Measurements from ENCODE around the gene NFIX.

The NFIX gene

DNA sequence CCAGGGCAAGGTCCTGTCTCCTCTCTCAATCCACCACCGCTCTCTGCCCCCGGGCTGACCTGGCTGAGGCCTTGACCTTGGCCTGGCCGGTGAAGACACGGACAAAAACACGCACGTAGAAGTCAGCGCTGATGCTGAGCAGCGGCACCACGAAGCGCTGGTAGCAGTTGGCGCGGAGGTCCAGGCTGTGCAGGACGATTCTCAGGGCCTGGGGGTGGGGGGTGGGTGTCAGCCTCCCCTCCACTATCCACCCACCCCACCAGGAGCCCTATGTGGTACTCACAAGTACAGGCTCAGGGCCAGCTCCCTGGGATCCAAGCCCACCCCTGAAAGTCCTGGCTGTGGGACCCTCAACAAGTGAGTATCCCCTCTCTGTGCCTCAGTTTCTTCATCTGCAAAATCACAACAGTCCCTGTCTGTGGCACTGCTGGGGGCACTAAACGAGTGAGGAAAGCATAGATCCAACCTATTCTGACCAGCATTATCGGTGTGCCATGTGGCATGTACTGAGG is 114.9 kb downstream of the NFIX start:
- Histone ChIP-seq H3K36me3 (ENCODE audit: control insufficient read depth, insufficient read depth, low read length) (peaks cover 61% of the 10 kb centered on the region), H3K4me3 (ENCODE audit: low read depth, low read length) (no peak overlapping the region), H3K9ac (ENCODE audit: low read depth, low read length) (no peak overlapping the region)

GRCh38 chr19:13112555-13112954 is 117.3 kb downstream of the NFIX start:
- Histone ChIP-seq H3K36me3 (ENCODE audit: control insufficient read depth, insufficient read depth, low read length) (peaks cover 57% of the 10 kb centered on the region), H3K9me3 (ENCODE audit: control insufficient read depth, insufficient read depth, low read length) (no peaks in the 10 kb centered on the region), H3K27ac (ENCODE audit: low read depth, low read length) (no peak overlapping the region), H3K4me3 (ENCODE audit: low read depth, low read length) (no peak overlapping the region), H3K27me3 (ENCODE audit: control insufficient read depth, insufficient read depth, low read length) (no peaks in the 10 kb centered on the region), H3K9ac (ENCODE audit: low read depth, low read length) (no peak overlapping the region), H3K4me1 (ENCODE audit: control insufficient read depth, insufficient read depth, low read length) (no peaks in the 10 kb centered on the region)

More for the DNA sequence above, 114.9 kb downstream of the NFIX start:
- H3K27ac ChIP-seq (ENCODE audit: low read depth, low read length): no peak overlapping the region
- H3K4me1 ChIP-seq (ENCODE audit: control insufficient read depth, insufficient read depth, low read length): no peaks in the 10 kb centered on the region
- H3K27me3 ChIP-seq (ENCODE audit: control insufficient read depth, insufficient read depth, low read length): no peaks in the 10 kb centered on the region
- no peaks in the 10 kb centered on the region for H3K9me3 ChIP-seq (ENCODE audit: control insufficient read depth, insufficient read depth, low read length)

- H3K27ac ChIP-seq (ENCODE audit: low read depth, low read length): peak overlapping the region; percentile 97
- peak overlapping the region; percentile 84 for H3K4me3 ChIP-seq (ENCODE audit: low read depth, low read length)
- no peaks in the 10 kb centered on the region for H3K27me3 ChIP-seq (ENCODE audit: control insufficient read depth, insufficient read depth, low read length)
- peaks cover 40% of the 10 kb centered on the region for H3K36me3 ChIP-seq (ENCODE audit: control insufficient read depth, insufficient read depth, low read length)
- H3K9ac ChIP-seq (ENCODE audit: low read depth, low read length): peak overlapping the region; percentile 85
- H3K4me1 ChIP-seq (ENCODE audit: control insufficient read depth, insufficient read depth, low read length): peaks cover 19% of the 10 kb centered on the region
- H3K9me3 ChIP-seq (ENCODE audit: control insufficient read depth, insufficient read depth, low read length): no peaks in the 10 kb centered on the region
Observed at GRCh38 chr19:13115936-13116281, 120.6 kb downstream of the NFIX start.

GRCh38 chr19:13116282-13117175 is 121.3 kb downstream of the NFIX start, which contains the start of gene TRMT1:
Gene TRMT1, minus strand, starts transcription at chr19:13116740. Its CDS starts 341 bp downstream, at chr19:13116399.
- Histone ChIP-seq H3K9ac (ENCODE audit: low read depth, low read length) (peak within 1 kb of the TSS; percentile 85), H3K9me3 (ENCODE audit: control insufficient read depth, insufficient read depth, low read length) (no peaks in the 10 kb centered on the region), H3K27ac (ENCODE audit: low read depth, low read length) (peak within 1 kb of the TSS; percentile 97), H3K27me3 (ENCODE audit: control insufficient read depth, insufficient read depth, low read length) (no peaks in the 10 kb centered on the region), H3K36me3 (ENCODE audit: control insufficient read depth, insufficient read depth, low read length) (peaks cover 42% of the 10 kb centered on the region), H3K4me1 (ENCODE audit: control insufficient read depth, insufficient read depth, low read length) (peaks cover 24% of the 10 kb centered on the region), H3K4me3 (ENCODE audit: low read depth, low read length) (peak within 1 kb of the TSS; percentile 84)

GRCh38 chr19:13117176-13117771 is 122.0 kb downstream of the NFIX start:
- Histone ChIP-seq H3K4me1 (ENCODE audit: control insufficient read depth, insufficient read depth, low read length) (peaks cover 30% of the 10 kb centered on the region), H3K9me3 (ENCODE audit: control insufficient read depth, insufficient read depth, low read length) (no peaks in the 10 kb centered on the region), H3K27ac (ENCODE audit: low read depth, low read length) (peak overlapping the region; percentile 97), H3K9ac (ENCODE audit: low read depth, low read length) (peak overlapping the region; percentile 85), H3K36me3 (ENCODE audit: control insufficient read depth, insufficient read depth, low read length) (peaks cover 44% of the 10 kb centered on the region), H3K27me3 (ENCODE audit: control insufficient read depth, insufficient read depth, low read length) (no peaks in the 10 kb centered on the region), H3K4me3 (ENCODE audit: low read depth, low read length) (peak overlapping the region; percentile 84)

DNA sequence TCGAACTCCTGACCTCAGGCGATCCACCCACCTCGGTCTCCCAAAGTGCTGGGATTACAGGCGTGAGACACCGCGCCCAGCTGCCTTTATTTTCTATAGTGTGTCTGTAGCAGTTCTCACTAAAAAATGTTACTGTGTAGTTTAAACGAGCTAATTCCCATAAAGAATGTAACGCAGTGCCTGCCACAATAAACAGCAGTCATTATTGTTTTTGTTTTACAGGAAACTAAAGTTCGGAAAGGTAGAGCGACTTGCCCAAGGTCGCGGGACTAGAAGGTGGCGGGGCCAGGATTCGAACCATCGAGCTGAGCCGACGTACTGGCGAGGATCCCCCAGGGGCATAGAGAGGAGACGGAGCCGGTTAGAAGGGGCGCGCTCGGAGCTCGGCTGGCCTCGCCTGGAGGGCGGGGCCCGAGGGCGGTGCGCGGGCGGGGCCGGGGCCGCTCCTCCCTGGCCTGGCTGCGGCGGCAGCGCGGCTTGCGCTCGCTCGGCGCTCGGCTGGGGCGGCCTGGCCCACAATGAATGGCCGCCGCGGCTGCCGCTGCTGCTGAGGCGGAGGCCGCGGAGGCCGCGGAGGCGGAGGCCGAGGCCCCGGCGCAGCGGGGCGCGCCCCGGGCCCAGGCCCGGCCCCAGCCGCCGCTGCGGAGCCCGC is 122.6 kb downstream of the NFIX start, which contains the start of gene NACC1:
NACC1 (plus strand) TSS at position 493 of the 652 bp plus-strand sequence. CDS start 16,944 bp downstream, outside the sequence.
- H3K4me3 ChIP-seq (ENCODE audit: low read depth, low read length): peak within 1 kb of the TSS; percentile 86
- H3K9ac ChIP-seq (ENCODE audit: low read depth, low read length): peak within 1 kb of the TSS; percentile 97
- H3K27ac ChIP-seq (ENCODE audit: low read depth, low read length): peak within 1 kb of the TSS; percentile 98
- H3K36me3 ChIP-seq (ENCODE audit: control insufficient read depth, insufficient read depth, low read length): peaks cover 40% of the 10 kb centered on the region
- no peaks in the 10 kb centered on the region for H3K9me3 ChIP-seq (ENCODE audit: control insufficient read depth, insufficient read depth, low read length)
- H3K4me1 ChIP-seq (ENCODE audit: control insufficient read depth, insufficient read depth, low read length): peaks cover 30% of the 10 kb centered on the region
- H3K27me3 ChIP-seq (ENCODE audit: control insufficient read depth, insufficient read depth, low read length): no peaks in the 10 kb centered on the region

GRCh38 chr19:13118424-13119193 is 123.3 kb downstream of the NFIX start:
- Histone ChIP-seq H3K4me3 (ENCODE audit: low read depth, low read length) (peak overlapping the region; percentile 86), H3K9me3 (ENCODE audit: control insufficient read depth, insufficient read depth, low read length) (no peaks in the 10 kb centered on the region), H3K27me3 (ENCODE audit: control insufficient read depth, insufficient read depth, low read length) (no peaks in the 10 kb centered on the region), H3K9ac (ENCODE audit: low read depth, low read length) (peak overlapping the region; percentile 97), H3K36me3 (ENCODE audit: control insufficient read depth, insufficient read depth, low read length) (peaks cover 40% of the 10 kb centered on the region), H3K27ac (ENCODE audit: low read depth, low read length) (peak overlapping the region; percentile 98), H3K4me1 (ENCODE audit: control insufficient read depth, insufficient read depth, low read length) (peaks cover 30% of the 10 kb centered on the region)

DNA sequence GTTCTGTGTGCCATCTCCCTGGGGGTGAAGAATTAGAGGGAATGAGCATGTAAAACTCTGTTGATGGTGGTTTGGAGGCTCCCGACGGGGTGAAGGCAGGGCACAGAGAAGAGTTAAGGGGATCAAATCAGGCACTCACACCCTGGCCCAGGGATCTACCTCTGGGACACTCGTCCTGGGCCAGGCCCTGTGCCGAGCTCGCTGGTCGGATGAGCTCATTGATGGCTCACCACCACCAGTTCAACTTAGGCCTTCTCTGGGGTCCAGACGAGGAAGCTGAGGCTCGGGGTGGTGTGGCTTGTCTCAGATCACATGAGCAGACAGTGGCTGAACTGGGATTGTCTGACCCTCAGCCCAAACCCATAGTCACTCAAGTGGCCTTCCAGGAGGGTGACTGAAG is 124.4 kb downstream of the NFIX start:
- Histone ChIP-seq H3K27ac (ENCODE audit: low read depth, low read length) (peak overlapping the region; percentile 79), H3K36me3 (ENCODE audit: control insufficient read depth, insufficient read depth, low read length) (peaks cover 36% of the 10 kb centered on the region), H3K27me3 (ENCODE audit: control insufficient read depth, insufficient read depth, low read length) (no peaks in the 10 kb centered on the region), H3K4me1 (ENCODE audit: control insufficient read depth, insufficient read depth, low read length) (peaks cover 30% of the 10 kb centered on the region), H3K9ac (ENCODE audit: low read depth, low read length) (no peak overlapping the region), H3K9me3 (ENCODE audit: control insufficient read depth, insufficient read depth, low read length) (no peaks in the 10 kb centered on the region), H3K4me3 (ENCODE audit: low read depth, low read length) (peak overlapping the region; percentile 86)

DNA sequence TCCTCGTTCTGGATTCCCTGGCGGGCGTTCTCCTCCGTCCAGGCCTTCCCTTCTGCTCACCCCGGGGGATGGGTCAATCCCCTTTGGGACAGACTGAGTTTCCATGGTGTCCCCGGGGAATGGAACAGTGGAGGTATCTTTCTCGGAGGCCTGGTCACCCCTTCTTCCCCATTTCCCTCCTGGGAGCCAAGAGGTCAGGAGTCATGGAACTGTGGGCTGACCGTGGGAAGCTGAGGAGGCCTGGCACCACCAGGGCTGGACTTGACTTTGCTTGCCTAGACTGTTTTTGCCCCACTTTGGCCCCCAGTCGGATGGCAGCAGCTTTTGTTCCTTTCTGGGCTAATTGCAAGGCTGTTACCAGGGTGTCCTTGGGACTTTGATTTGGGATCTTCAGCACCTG is 124.8 kb downstream of the NFIX start:
- Histone ChIP-seq H3K27ac (ENCODE audit: low read depth, low read length) (peak overlapping the region; percentile 79), H3K9ac (ENCODE audit: low read depth, low read length) (no peak overlapping the region), H3K36me3 (ENCODE audit: control insufficient read depth, insufficient read depth, low read length) (peaks cover 36% of the 10 kb centered on the region; the same call in 1 of the 2 replicates), H3K9me3 (ENCODE audit: control insufficient read depth, insufficient read depth, low read length) (no peaks in the 10 kb centered on the region), H3K27me3 (ENCODE audit: control insufficient read depth, insufficient read depth, low read length) (no peaks in the 10 kb centered on the region), H3K4me3 (ENCODE audit: low read depth, low read length) (peak overlapping the region; percentile 86; the same call in 1 of the 2 replicates), H3K4me1 (ENCODE audit: control insufficient read depth, insufficient read depth, low read length) (peaks cover 30% of the 10 kb centered on the region)

DNA sequence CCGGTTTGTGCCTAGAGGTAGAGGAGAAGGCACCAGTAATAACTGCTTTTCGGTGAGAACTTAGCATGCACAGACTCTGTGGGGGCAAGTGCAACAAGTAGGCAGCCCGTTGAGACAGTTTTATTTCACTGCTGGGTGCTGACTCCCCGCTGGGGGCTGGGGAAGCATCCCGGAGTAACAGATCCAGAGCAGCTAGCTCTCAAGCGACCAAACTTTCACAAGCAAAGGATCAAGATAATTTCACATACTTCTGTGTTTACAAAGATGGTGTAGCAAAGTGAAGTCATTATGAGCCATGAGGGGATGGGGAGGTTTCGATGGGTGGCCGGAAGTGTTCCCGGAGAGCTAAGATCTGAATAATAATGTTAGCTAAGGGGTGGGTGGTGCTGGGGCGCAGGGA is 125.5 kb downstream of the NFIX start:
- Histone ChIP-seq H3K27ac (ENCODE audit: low read depth, low read length) (peak overlapping the region; percentile 79), H3K4me1 (ENCODE audit: control insufficient read depth, insufficient read depth, low read length) (peaks cover 30% of the 10 kb centered on the region), H3K36me3 (ENCODE audit: control insufficient read depth, insufficient read depth, low read length) (peaks cover 34% of the 10 kb centered on the region; the same call in 1 of the 2 replicates), H3K9me3 (ENCODE audit: control insufficient read depth, insufficient read depth, low read length) (no peaks in the 10 kb centered on the region), H3K9ac (ENCODE audit: low read depth, low read length) (0 out of 2 replicates have a peak overlapping the region, but pooled peaks have one; percentile 8), H3K27me3 (ENCODE audit: control insufficient read depth, insufficient read depth, low read length) (no peaks in the 10 kb centered on the region), H3K4me3 (ENCODE audit: low read depth, low read length) (peak overlapping the region; percentile 86)
